Right cardiac atrium (tissue), 5 donors: ENCODE results near the gene RASA3. TPM values are rescaled to one million over a fixed set of nuclear protein-coding genes. Genes with fewer than 3 reads are reported as not detected.

Experiments
- ATAC-seq, 2 donors: fragments of 200-7000 bp; cut with Tn5 transposase; one replicate each; pipeline versions ENCODE4 v1.8.0 to v1.9.1; 2020; ENCODE audit warnings: moderate library complexity in 2 of 2, mild to moderate bottlenecking in 1 of 2
- DNase-seq, 3 donors: peaks; one replicate each; pipeline ENCODE4 v3.0.0-alpha.2; 2020
- H3K27ac ChIP-seq: one replicate; pipeline ENCODE4 v1.5.1; 2013; ENCODE audit warnings: mild to moderate bottlenecking, low read length, control low read depth, moderate library complexity
- H3K27me3 ChIP-seq: one replicate; pipeline ENCODE4 v1.6.1; 2013; ENCODE audit not compliant: control insufficient read depth, insufficient read depth
- H3K4me1 ChIP-seq: one replicate; pipeline ENCODE4 v1.6.1; 2013; ENCODE audit warnings: low read length; ENCODE audit not compliant: control insufficient read depth, insufficient read depth
- H3K4me3 ChIP-seq: one replicate; pipeline ENCODE4 v1.5.1; 2013; ENCODE audit warnings: low read length, control low read depth
- H3K9me3 ChIP-seq: one replicate; pipeline ENCODE4 v1.6.1; 2013; ENCODE audit warnings: low read length; ENCODE audit not compliant: control insufficient read depth
- WGBS: extraction: QIAGEN DNeasy Blood & Tissue Kit; methylation state at CpG from one replicate; pipeline ENCODE4 v1.1.7; 2013; 5-methylcytosine and 5-hydroxymethylcytosine counted together
- intact Hi-C, 4 donors: fragments of 100-400 bp; cut with DNase I; formaldehyde crosslinking; loops; one replicate each; pipeline versions ENCODE4 v1.11.0 to v1.14.0; 2022 to 2023
- polyA plus RNA-seq: library from polyadenylated mRNA; stranded (reverse); fragments of 200-250 nt; gene quantifications from one replicate; pipeline ENCODE4 v1.2.3, GENCODE V29; 2013
- total RNA-seq, 4 donors: library from RNA; stranded (reverse); fragmentation: NEBNext Ultra II Directional; extraction: Animal tissue kit (Norgen Biotek cat#: 25700); gene quantifications; one replicate each; pipeline ENCODE4 v1.2.1, GENCODE V29; 2021
- donor health status: healthy with polysubstance abuse.
- donor health status: DM: no; HTN: yes; CAD: no.
- donor health status: DM: no; HTN: no; CAD: no.
- donor health status: DM: no; HTN: yes; CAD: no; lungs with severe emphysema.
- donor health status: DM: yes; HTN: yes; CAD: no.

RASA3 gene
- total and polyA plus RNA-seq, 5 donors, result 7.4 to 15.5 (median 10.8) TPM

GRCh38 chr13:113955691-113956090 lies 176.7 kb downstream of the RASA3 start:
- no peak for ATAC-seq
- H3K9me3 ChIP-seq, result no peaks in the 10 kb centered on the region
- WGBS, result 94% methylated on average over 27 of the region's 27 CpGs
- no peak overlapping the region for H3K27ac ChIP-seq
- intact Hi-C loops, result no loop called here
- H3K4me3 ChIP-seq, result no peak overlapping the region
- no peaks in the 10 kb centered on the region for H3K27me3 ChIP-seq
- H3K4me1 ChIP-seq, result no peaks in the 10 kb centered on the region
- peak in 1 of 3 donors; percentile 19 for DNase-seq

GRCh38 chr13:113955235-113955634 lies 177.2 kb downstream of the RASA3 start:
- Histone ChIP-seq H3K27me3 (no peaks in the 10 kb centered on the region), H3K9me3 (no peaks in the 10 kb centered on the region), H3K27ac (no peak overlapping the region), H3K4me1 (no peaks in the 10 kb centered on the region), H3K4me3 (no peak overlapping the region)
- DNase-seq (peak in 2 of 3 donors; percentile 26 to 37), ATAC-seq (no peak)
- intact Hi-C loops, result no loop called here
- 97% methylated on average over 29 of the region's 29 CpGs for WGBS

GRCh38 chr13:113954046-113954835 lies 178.2 kb downstream of the RASA3 start:
- no peaks in the 10 kb centered on the region for H3K4me1 ChIP-seq
- ATAC-seq (no peak), DNase-seq (peak; percentile 9 to 49 (median 40))
- 81% methylated on average over 20 of the region's 20 CpGs for WGBS
- H3K27me3 ChIP-seq, result no peaks in the 10 kb centered on the region
- no peak overlapping the region for H3K27ac ChIP-seq
- H3K9me3 ChIP-seq, result no peaks in the 10 kb centered on the region
- intact Hi-C loops, result no loop called here
- H3K4me3 ChIP-seq, result no peak overlapping the region

GRCh38 chr13:113953561-113953960 lies 178.9 kb downstream of the RASA3 start:
- no peaks in the 10 kb centered on the region for H3K27me3 ChIP-seq
- WGBS, result 85% methylated on average over 16 of the region's 16 CpGs
- no peaks in the 10 kb centered on the region for H3K4me1 ChIP-seq
- H3K4me3 ChIP-seq, result no peak overlapping the region
- intact Hi-C loops, result no loop called here
- DNase-seq (peak in 2 of 3 donors; percentile 51 to 60), ATAC-seq (no peak)
- no peak overlapping the region for H3K27ac ChIP-seq
- H3K9me3 ChIP-seq, result no peaks in the 10 kb centered on the region

- intact Hi-C loops, result no loop called here
These were observed 179.4 kb downstream of the RASA3 start for GRCh38 chr13:113952983-113953520.

GRCh38 chr13:113952151-113952982 lies 180.1 kb downstream of the RASA3 start:
- ATAC-seq, result no peak
- no peak overlapping the region for H3K27ac ChIP-seq
- peak; percentile 16 to 56 (median 46) for DNase-seq
- intact Hi-C loops, result no loop called here
- no peaks in the 10 kb centered on the region for H3K9me3 ChIP-seq
- no peak overlapping the region for H3K4me3 ChIP-seq
- 93% methylated on average over 42 of the region's 42 CpGs for WGBS
- H3K27me3 ChIP-seq, result no peaks in the 10 kb centered on the region
- no peaks in the 10 kb centered on the region for H3K4me1 ChIP-seq

More at GRCh38 chr13:113952983-113953520, 179.4 kb downstream of the RASA3 start:
- no peaks in the 10 kb centered on the region for H3K27me3 ChIP-seq
- ATAC-seq (no peak), DNase-seq (peak; percentile 13 to 45 (median 35))
- WGBS, result 90% methylated on average over 18 of the region's 18 CpGs
- H3K4me1 ChIP-seq, result no peaks in the 10 kb centered on the region
- H3K4me3 ChIP-seq, result no peak overlapping the region
- no peaks in the 10 kb centered on the region for H3K9me3 ChIP-seq
- no peak overlapping the region for H3K27ac ChIP-seq

GRCh38 chr13:113951246-113951999 lies 181.0 kb downstream of the RASA3 start:
- H3K27me3 ChIP-seq, result no peaks in the 10 kb centered on the region
- no peaks in the 10 kb centered on the region for H3K9me3 ChIP-seq
- 42% methylated on average over 42 of the region's 42 CpGs for WGBS
- ATAC-seq, result peak; percentile 93 to 95
- no peak overlapping the region for H3K4me3 ChIP-seq
- H3K4me1 ChIP-seq, result no peaks in the 10 kb centered on the region
- DNase-seq, result peak; percentile 90 to 96 (median 94)
- intact Hi-C loops, result loop anchor here (1.0 to 2.0 kb wide), 3 partner anchors 275 to 277 kb away; no protein-coding TSS in a partner anchor
- H3K27ac ChIP-seq, result no peak overlapping the region

- no peak overlapping the region for H3K4me3 ChIP-seq
- ATAC-seq, result peak; percentile 16 to 17
These were observed 181.8 kb downstream of the RASA3 start for GRCh38 chr13:113950451-113951245.

GRCh38 chr13:113949546-113949945 lies 182.9 kb downstream of the RASA3 start:
- ATAC-seq, result no peak
- H3K4me3 ChIP-seq, result no peak overlapping the region
- DNase-seq, result peak; percentile 4 to 47 (median 27)
- H3K27ac ChIP-seq, result no peak overlapping the region
- 89% methylated on average over 5 of the region's 5 CpGs for WGBS
- intact Hi-C loops, result loop anchor here in 2 of 4 donors (5.0 kb wide), 1 partner anchor 132 kb away; no protein-coding TSS in a partner anchor
- H3K27me3 ChIP-seq, result no peaks in the 10 kb centered on the region
- no peaks in the 10 kb centered on the region for H3K9me3 ChIP-seq
- H3K4me1 ChIP-seq, result no peaks in the 10 kb centered on the region

More at GRCh38 chr13:113950451-113951245, 181.8 kb downstream of the RASA3 start:
- intact Hi-C loops, result loop anchor here (1.0 to 2.0 kb wide), 3 partner anchors 276 to 278 kb away; no protein-coding TSS in a partner anchor
- DNase-seq, result peak in 2 of 3 donors; percentile 10 to 40
- no peaks in the 10 kb centered on the region for H3K9me3 ChIP-seq
- H3K4me1 ChIP-seq, result no peaks in the 10 kb centered on the region
- H3K27ac ChIP-seq, result no peak overlapping the region
- 64% methylated on average over 24 of the region's 24 CpGs for WGBS
- no peaks in the 10 kb centered on the region for H3K27me3 ChIP-seq
